ENCODE results near the gene LUC7L3.
"Not testable (repeated sequence)": the region's sequence is repeated elsewhere in the genome, so short reads cannot be mapped to it uniquely, and the experiment has no call there.

Gene LUC7L3

DNA sequence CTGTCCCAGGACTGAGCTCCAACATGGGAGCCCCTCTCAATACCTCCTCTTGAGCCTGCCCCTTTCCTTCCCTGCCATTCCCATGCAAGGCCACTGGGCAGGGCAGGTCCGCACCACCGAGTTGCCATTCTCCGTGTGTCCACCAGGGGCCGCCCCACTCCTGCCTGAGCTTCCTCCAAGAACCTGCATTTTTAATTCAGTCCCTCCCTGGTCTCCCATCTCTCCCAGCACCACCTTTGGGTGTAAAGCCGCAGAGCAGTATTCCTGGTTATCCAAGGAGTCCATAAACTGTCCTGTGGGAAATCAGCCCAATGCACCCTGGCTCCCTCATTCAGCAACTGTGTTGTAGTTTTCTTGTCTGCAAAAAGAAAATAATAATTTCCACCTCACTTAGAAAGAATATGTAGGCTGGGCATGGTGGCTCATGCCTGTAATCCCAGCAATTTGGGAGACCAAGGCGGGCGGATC lies 63.8 kb downstream of the LUC7L3 start:
- peak; percentile 81 for DNase-seq (ENCODE audit: low spot score)

DNA sequence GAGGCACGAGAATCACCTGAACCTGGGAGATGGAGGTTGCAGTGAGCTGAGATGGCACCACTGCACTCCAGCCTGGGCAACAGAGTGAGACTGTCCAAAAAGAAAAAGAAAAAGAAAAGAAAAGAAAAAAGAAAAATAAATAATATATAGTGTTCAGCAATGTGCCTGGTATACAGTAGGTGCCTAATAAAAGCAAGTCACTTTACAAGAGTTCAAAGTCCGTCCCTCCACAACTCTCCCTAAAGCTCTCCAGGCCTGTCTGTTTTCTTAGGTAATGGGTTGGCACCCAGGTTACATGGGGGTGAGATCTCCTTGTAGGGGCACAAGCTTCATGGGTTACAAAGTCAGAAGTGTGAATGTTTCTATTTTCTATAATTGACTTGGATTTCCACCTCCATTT lies 64.5 kb downstream of the LUC7L3 start:
- DNase-seq (ENCODE audit: low spot score), result no peak

DNA sequence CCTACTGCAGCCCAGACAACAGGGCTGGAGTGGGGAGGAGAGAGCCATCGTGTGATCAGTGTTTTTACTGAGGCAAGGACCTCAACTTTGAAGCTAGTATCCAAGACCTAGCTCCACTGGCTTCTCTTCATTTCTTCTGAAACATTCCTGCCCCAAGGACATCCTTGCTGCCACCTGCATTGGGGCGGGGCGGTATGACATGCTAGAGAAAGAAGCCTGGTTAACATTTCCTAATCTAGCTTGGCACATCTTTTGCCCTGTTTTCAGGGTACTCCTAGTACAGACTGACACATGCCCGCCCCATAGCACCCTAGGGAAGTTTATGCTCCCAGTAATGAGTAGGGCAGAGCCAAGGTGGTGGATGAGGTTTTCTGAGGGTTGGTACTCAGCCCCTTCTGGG lies 65.7 kb downstream of the LUC7L3 start:
- no peak for DNase-seq (ENCODE audit: low spot score)

DNA sequence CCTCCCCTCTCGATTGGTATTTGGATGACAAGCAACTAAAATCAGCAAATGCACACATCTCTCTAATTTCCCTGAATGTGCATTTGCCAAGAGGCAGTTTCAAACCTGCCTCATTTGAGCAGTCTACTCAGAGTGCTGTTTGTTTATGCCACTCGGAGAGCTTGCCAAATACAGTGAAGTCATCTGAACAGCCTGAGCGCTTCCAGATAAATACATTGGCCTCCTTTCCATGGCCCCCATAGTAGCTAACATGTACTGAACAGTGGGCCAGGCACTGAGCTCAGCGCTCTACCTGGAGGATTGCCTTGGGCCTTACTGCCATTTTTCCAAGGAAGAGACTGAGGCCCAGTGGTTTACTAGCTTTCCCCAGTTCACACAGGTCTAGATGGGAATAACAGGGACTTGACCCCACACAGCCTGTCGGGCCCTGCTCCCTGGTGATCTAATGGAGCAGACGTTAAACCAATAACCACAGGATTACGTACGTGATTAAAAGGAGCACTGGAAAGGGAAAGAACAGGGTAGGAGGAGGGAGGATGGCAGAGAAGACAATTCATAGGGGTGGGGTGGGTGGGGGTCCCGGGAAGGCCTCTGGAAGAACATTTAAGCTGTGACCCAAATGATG lies 66.7 kb downstream of the LUC7L3 start:
- no peak for DNase-seq (ENCODE audit: low spot score)

DNA sequence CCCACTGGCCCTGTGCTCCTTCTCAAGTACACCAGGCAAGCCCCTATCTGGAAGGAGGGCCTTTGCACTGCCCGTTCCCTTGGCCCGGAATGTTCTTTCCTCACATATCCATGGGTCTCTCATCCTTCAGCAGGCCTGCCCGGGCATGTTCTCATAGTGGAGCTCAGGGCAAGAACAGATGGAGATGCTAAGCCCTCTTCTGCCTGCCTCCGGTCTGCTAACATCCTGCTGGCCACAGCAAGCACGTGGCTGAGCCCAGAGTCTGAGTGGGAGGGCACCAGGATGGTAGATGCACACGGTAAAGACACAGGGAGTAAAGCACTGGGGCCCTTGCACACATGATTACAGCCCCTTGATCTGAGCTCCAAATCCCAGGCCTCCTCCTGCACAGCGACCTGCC lies 67.7 kb downstream of the LUC7L3 start:
- DNase-seq (ENCODE audit: low spot score), result no peak

DNA sequence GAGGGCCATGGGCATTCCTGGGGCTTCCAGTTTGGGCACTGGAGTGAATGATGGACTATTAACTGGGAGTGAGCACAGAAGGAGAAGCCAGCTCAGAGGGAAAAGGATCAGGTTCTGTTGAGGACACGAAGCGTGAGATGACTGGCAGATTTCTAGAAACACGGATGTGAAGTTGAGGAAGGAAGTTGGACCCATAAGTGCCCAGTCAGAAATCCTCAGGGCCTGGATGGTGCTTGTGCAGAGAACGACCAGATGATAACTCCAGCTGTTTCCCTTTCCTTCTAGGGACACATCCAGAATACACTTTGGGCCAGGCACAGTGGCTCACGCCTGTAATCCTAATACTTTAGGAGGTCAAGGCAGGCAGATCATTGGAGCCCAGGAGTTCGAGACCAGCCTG lies 71.2 kb downstream of the LUC7L3 start:
- DNase-seq (ENCODE audit: low spot score), result no peak

DNA sequence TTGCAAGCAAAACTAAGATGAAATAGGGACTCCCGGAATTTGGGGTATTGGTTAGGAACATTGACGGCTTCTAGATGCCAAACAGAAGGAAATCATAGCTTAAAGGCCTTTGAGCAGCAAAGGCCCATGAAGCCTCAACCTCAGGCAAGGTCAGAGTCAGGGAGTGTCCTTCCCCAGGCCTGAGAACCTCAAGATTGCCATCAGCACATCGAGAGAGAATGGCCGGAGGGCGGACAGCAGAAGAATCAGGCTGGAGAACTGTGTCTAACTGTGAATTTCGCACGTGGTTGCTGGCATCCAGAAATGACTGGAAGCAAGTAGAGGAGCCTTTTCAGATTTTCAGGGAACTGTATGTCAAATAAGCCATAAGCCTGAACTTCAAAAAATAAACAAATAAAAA lies 72.7 kb downstream of the LUC7L3 start:
- DNase-seq (ENCODE audit: low spot score), result no peak

DNA sequence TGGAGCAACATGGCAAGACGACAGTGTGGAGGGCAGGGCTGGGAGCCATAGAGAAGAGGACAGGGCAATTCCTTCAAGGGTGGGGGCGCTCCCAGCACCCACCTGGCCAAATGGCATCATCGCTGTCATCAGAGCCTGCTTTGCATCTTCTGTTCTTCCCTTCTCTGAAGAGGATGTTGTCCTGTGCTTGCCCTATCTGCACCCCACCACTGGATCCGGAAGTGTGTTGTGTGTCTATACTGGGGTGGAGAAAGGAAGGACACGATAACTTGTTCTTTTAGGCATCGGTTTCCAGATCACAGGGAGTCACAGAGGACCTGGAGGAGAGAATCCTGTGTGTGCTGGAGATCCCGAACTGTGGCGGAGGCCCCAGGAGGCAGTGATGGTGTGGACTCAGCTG lies 73.6 kb downstream of the LUC7L3 start:
- DNase-seq (ENCODE audit: low spot score), result no peak

DNA sequence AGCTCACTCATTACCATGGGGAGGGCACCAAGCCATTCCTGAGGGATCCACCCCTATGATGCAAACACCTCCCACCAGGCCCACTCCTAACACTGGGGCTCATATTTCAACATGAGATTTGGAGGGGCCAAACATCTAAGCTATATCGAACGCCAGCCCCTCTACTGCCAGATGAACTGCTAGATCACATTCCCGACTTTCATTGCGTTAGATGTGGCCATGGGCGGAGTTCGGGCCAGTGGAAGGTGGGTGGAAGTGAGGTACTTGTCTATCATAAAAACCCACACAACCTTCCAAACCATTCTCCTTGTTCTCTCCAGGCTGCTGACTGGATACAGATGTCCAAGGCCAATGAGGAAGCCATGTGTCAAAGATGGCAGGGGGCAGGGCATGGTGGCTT lies 75.0 kb downstream of the LUC7L3 start:
- DNase-seq (ENCODE audit: low spot score), result no peak

DNA sequence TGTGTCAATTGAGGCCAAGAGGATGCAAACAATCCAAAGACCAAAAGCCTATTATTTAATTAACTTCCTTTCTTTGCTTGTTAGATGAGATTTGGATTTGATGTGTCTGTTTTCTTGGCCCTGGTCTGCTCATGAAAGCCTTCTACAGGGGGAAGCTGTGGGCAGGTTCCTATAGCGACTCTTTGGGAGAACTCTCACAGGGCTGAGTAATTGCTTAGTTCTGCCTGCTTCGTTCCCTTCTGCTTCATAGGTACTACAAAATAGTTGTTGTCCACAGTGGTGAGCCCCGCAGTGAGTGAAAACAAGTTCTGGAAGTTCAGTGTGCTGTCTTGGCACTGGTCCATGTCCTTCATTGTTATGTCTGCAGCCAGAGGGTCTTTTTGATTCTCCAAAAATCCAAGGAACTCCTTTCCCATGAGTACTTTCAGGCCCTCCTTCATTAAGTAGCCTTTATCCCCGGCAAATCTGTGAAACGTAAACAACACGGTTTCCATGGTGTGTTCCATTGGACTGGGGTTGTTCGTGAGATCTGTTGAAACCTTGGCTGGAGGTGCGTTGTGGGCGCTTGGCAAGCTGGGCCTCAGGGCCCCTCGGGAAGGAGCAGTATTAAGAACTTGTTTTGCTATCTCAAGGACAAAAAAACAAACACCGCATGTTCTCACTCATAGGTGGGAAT lies 77.9 kb downstream of the LUC7L3 start:
- DNase-seq (ENCODE audit: low spot score), result no peak

DNA sequence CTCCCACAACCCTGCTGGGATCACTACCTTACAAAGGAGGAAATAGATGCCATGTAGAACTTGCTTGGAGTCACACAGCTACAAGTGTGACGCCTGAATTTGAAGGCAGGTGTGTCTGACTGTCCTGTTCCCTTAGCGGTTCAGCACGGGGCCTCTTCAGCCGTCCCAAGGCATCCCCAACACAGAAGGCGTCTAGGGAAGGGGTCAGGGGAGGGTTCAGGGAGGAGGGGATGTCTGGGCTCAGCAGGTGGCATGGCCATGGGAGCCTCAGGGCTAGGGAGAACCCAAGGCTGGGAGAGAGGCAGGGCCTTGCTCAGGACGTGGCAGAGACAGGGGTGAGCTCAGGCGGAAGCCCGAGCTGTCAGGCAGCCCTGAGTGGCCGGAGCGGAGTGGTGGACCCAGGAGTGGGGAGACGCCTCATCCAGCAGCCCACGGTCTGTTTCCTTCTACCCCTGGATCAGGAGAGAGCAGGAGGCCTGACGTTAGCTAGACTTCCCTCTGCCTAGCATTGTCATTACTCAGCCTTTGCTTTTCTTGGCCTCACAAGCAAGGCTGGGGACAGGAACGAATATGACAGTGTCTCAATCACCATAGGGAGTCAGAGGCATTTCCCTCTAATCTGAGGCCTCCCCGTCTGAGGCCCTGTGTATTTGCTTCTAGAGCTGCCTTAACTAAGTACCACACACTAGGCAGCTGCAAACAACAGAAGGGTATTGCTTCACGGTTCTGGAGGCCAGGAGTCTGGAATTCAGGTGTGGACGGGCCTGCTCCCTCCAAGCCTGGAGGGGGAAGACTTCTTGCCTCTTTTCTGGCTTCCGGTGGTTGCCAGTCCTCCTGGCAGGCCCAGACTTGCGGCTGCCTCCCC lies 79.3 kb downstream of the LUC7L3 start:
- DNase-seq (ENCODE audit: low spot score), result no peak

DNA sequence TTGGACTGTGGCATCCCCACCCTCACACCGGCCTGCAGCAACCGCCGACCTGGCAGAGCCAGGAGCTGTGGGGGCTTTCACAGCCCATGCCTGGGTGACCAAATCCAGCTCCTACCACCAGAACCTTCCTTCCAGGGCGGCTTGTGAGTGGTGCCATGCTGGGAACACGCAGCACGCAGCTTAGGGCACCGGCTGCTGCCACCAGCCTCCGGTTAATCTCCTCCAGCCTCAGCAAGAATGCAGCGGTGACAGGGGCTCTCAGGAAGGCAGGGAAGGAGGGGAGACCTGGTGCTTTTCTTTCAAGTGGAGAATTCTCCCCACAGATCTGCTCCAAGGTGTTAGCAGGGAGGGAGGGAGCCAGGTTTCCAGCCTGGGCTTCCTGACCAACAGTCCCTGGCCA lies 80.2 kb downstream of the LUC7L3 start:
- DNase-seq (ENCODE audit: low spot score), result no peak

DNA sequence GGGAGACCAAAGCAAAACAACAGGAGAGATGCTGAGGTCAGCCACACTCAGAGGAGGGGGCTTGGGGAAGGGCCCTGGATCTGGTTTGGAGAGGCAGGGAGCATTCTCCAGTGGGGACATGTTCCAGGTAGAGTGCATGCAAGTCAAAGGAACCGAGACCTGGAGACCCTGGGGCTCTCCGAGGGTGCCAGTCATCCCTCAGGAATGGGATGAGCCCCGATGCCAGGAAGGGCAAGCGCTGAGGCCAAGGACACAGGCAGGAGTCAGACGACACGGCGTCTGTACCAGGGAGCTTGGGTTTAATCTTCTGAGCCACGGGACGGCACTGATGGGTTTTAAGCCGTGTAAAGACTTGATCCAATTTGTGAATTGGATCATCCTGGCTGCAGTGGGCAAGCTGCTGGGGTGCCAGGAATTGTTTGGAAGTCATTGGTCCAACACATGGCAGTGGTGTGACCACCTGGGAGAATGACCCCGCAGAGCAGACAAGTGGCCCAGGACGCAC lies 80.8 kb downstream of the LUC7L3 start:
- no peak for DNase-seq (ENCODE audit: low spot score)

DNA sequence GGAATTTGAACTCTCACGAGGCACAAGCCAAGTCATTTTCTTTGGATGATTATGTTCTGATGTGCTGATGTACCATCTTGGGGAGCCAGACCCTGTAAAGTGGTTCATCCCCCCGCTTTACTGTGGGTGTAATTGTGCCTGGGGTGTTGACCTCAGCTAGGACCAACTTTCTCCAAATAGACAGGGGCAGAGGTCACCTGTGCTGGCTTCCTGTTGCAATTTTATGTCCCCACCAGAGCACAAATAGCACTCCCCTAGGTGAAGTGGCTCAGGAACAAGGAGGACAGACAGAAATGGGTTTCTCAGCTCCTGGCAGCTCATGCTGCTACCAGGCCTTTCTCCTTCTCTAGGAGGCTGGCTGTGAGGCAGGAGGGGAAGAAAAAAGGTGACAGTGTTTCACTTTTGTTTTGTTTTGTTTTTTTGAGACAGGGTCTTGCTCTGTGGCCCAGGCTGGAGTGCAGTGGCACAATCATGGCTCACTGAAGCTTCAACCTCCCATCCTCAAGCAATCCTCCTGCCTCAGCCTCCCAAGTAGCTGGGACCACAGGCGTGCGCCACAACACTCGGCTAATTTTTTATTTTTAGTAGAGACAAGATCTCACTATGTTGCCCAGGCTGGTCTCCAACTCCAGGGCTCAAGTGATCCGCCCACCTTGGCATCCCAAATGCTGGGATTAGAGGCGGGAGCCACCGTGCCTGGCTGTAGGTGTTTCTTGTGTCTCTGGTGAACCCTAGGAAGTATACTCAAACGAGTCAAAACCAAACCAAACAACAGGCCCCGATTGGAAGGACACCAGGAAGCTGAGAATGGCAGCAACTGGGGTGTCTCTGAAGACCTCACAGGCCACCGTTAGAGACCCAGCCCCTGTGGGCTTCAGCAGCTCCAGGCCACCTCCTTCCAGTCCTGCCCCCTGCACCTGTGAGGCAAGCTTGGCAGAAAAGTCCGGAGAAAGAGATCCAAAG lies 83.5 kb downstream of the LUC7L3 start:
- DNase-seq (ENCODE audit: low spot score), result no peak

DNA sequence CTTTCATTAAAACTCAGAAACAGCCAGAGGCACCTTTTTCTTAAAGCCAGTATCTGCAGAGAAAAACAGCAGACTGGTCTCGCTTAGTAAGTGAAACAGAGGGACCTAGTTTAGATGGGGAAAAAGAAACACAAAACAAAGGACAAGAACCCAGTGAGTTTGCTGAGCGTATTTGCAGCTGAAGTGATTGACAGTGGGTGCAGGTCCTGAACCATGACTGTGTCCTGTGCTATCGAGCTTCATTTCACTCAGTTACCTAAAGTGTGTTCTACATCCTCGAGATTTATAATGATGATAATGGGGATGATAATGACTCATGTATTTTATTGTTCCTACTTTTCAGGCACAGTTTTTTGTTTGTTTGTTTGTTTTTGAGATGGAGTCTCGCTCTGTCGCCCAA lies 84.3 kb downstream of the LUC7L3 start:
- DNase-seq (ENCODE audit: low spot score), result no peak

DNA sequence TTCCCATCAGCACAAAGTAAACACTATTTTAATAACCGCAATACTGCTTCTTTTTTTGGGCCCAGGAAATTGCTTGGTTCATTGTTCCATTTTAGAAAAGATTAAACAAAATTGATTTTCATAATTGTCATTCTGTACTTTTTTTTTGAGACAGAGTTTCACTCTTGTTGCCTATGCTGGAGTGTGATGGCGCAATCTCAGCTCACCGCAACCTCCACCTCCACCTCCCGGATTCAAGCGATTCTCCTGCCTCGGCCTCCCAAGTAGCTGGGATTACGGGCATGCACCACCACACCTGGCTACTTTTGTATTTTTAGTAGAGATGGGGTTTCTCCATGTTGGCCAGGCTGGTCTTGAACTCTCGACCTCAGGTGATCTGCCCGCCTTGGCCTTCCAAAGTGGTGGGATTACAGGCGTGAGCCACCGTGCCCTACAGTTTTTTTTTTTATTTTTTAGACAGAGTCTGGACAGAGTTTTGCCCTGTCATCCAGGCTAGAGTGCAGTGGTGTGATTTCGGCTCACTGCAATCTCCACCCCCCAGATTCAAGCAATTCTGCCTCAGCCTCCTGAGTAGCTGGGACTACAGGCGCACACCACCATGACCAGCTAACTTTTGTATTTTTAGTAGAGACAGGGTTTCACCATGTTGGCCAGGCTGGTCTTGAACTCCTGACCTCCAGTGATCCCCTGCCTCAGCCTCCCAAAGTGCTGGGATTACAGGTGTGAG lies 85.5 kb downstream of the LUC7L3 start:
- not testable (repeated sequence) for DNase-seq (ENCODE audit: low spot score)

DNA sequence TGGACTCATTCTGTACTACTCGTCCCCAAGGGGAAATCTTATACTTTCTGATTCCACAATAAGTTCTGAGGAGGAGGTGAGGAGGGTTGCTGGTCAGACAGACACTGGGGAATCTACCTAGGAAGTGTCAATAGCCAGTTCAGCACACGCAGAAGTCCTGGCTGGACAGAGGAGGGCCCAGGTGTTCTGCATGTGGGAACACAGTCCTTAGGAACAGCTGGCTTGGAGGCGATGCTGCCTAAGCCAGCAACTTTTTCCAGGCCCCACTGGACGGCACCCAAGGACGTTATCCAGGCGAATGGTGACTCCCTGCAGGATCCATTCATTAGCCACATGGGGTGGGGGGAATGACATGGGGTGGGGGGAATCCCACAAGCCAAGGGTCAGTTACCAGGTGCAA lies 86.1 kb downstream of the LUC7L3 start:
- no peak for DNase-seq (ENCODE audit: low spot score)

All from CD4-positive, alpha-beta T cell treated with Interleukin-2 at 100 ng/mL for 4 hours (primary cell).